ENCODE data around the gene TYMP. TPM values are rescaled to one million over a fixed set of nuclear protein-coding genes. Genes with fewer than 3 reads are reported as not detected.

TYMP gene
- total and polyA plus RNA-seq, 2 of the 8 experiments (the other 6 are each of a cell fraction or from before 2014, with no cell fraction given) = 0.43 to 0.48 TPM

DNA sequence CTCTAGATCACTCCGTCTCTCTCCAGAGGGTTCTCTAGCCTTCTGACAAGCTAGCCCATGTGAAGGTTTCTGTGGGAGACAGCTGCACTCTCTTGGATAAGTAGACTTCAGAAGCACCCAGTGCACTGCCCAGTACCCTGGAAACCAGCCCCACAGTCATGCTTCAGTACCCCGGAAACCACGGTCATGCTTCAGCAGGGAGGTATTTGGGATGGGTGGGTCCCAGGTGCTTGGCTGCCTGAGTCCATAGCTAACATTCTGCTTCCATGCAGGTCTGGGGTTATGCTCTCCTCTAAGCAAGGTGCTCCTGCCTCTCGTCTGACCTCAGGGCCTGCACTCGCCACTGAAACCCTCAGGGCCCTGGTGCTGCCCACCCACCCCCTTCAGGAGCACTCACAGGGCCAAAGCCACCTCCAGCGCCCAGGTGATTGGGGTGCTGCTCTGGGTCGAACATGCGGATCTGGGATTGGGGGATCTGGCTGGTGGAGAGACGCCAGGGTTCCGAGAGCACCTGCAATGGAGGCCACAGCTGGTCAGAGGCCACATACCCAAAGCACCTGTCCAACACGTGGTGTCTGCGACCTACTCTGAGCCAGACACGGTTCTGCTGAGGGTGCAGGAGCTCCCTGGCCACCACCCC, 40.2 kb upstream of the TYMP start:
- WGBS, 2 experiments (ENCODE audit: extremely low coverage in 1 of 2, insufficient coverage in 1 of 2, insufficient read length in 1 of 2, insufficient replicate concordance in 2 of 2, low coverage in 1 of 2, low lambda C conversion rate in 2 of 2, missing lambda C conversion rate in 1 of 2) = 87% methylated on average over 12 of the region's 13 CpGs; no CpG with 5 or more reads in 1 of the 2 experiments
- POLR2A ChIA-PET (ENCODE audit: partially characterized antibody) = interaction anchor here (0.6 to 2.5 kb wide), 3 partner anchors 9 to 83 kb away, joined by 3 to 8 read pairs (median 3); partner anchors contain the start of gene CPT1B
- Histone ChIP-seq H3K4me1 (replicated peaks in 1 of 4; ENCODE audit: control insufficient read depth in 3 of 4, insufficient read depth in 4 of 4, low read length in 3 of 4) (no peaks in the 10 kb centered on the region), H3K18ac (ENCODE audit: extremely low read depth, low read length) (no peak overlapping the region), H3K36me3 (ENCODE audit: control insufficient read depth in 2 of 4, insufficient read depth in 4 of 4, low read length in 3 of 4) (peaks cover 12 to 38% (median 29%) of the 10 kb centered on the region in 4 experiments; a peak in 7 of 8 replicates), H3K9ac (replicated peaks in 1 of 4; ENCODE audit: extremely low read depth in 1 of 4, low read depth in 3 of 4, low read length in 3 of 4) (no peak overlapping the region), H3K79me1 (ENCODE audit: low read depth, low read length) (no peaks in the 10 kb centered on the region), H3K27me3 (replicated peaks in 1 of 4; ENCODE audit: control insufficient read depth in 3 of 4, extremely low read depth in 1 of 4, insufficient read depth in 3 of 4, low read length in 3 of 4) (no peaks in the 10 kb centered on the region), H3K27ac (ENCODE audit: low read depth, low read length) (no peak overlapping the region), H2BK120ac (replicated peaks; ENCODE audit: low read depth, low read length) (no peak overlapping the region), H3K79me2 (ENCODE audit: control insufficient read depth in 1 of 2, insufficient read depth in 2 of 2, low read length in 2 of 2) (no peaks in the 10 kb centered on the region), H3K4me3 (ENCODE audit: extremely low read depth in 1 of 4, insufficient read depth in 2 of 4, low read depth in 3 of 4, low read length in 4 of 4) (no peak overlapping the region), H2BK12ac (ENCODE audit: low read depth, low read length) (no peak overlapping the region), H2BK15ac (ENCODE audit: low read length) (no peak overlapping the region), H2AK5ac (ENCODE audit: low read depth, low read length) (no peak overlapping the region), H4K8ac (ENCODE audit: extremely low read depth, insufficient read depth, low read length) (no peak overlapping the region), H3K14ac (ENCODE audit: insufficient read length) (no peak overlapping the region), H3K56ac (replicated peaks; ENCODE audit: insufficient read length, low read depth, low read length) (no peak overlapping the region), H2BK20ac (ENCODE audit: low read length) (no peak overlapping the region), H3K9me3 (ENCODE audit: insufficient read depth in 2 of 2, low read depth in 1 of 2, low read length in 1 of 2) (no peaks in the 10 kb centered on the region), H3K4ac (replicated peaks; ENCODE audit: insufficient read length, low read depth, low read length) (no peak overlapping the region), H2BK5ac (ENCODE audit: low read depth, low read length) (no peak overlapping the region), H3K23me2 (ENCODE audit: low read depth, low read length) (no peaks in the 10 kb centered on the region), H4K20me1 (replicated peaks in 1 of 2; ENCODE audit: control insufficient read depth in 1 of 2, insufficient read depth in 2 of 2, low read length in 2 of 2) (peaks cover 4 to 19% of the 10 kb centered on the region in 2 experiments), H3K4me2 (ENCODE audit: insufficient read depth in 1 of 2, low read depth in 2 of 2, low read length in 2 of 2) (no peak overlapping the region), H4K5ac (ENCODE audit: insufficient read length, low read depth, low read length) (no peak overlapping the region), H2AFZ (ENCODE audit: low read length) (no peak overlapping the region), H4K91ac (replicated peaks; ENCODE audit: insufficient read length, low read length) (no peak overlapping the region), H3K23ac (ENCODE audit: insufficient read length) (no peak overlapping the region)
- TF ChIP-seq CEBPB (IDR thresholded peaks at IDR 0.05; ENCODE audit: low read depth, low read length) = no peak
- TF ChIP-seq SIRT6 (IDR thresholded peaks at IDR 0.05; ENCODE audit: low read length) = no peak
- no peak for TF ChIP-seq SIX5 (IDR thresholded peaks at IDR 0.05; ENCODE audit: low read depth, low read length)
- no peak for TF ChIP-seq BCL11A (IDR thresholded peaks at IDR 0.05; ENCODE audit: low read depth in 2 of 2, low read length in 2 of 2)
- no peak for TF ChIP-seq RAD21 (IDR thresholded peaks at IDR 0.05 in 1 of 2, conservative IDR thresholded peaks at IDR 0.05 in 1 of 2; ENCODE audit: low read depth in 2 of 2, low read length in 2 of 2)
- TF ChIP-seq ZNF274 (IDR thresholded peaks at IDR 0.05; ENCODE audit: borderline replicate concordance, extremely low read depth, low read length) = no peak
- no peak for TF ChIP-seq YY1 (IDR thresholded peaks at IDR 0.05; ENCODE audit: low read depth, low read length)
- no peak for TF ChIP-seq RFX5 (IDR thresholded peaks at IDR 0.05; ENCODE audit: borderline replicate concordance, low read depth, low read length)
- TF ChIP-seq CTBP2 (IDR thresholded peaks at IDR 0.05; ENCODE audit: borderline replicate concordance, insufficient read depth, insufficient read length, low read length) = no peak
- no peak for TF ChIP-seq TAF7 (optimal IDR thresholded peaks at IDR 0.05; ENCODE audit: borderline replicate concordance, low read depth, low read length)
- TF ChIP-seq, protein P1, sequence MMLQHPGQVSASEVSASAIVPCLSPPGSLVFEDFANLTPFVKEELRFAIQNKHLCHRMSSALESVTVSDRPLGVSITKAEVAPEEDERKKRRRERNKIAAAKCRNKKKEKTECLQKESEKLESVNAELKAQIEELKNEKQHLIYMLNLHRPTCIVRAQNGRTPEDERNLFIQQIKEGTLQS (IDR thresholded peaks at IDR 0.05; ENCODE audit: insufficient read depth, low read depth, low read length) = no peak
- CTCF ChIA-PET (ENCODE audit: partially characterized antibody) = interaction anchor here (0.6 to 2.3 kb wide), 3 partner anchors 126 to 161 kb away, joined by 3 to 7 read pairs (median 4); no protein-coding TSS in a partner anchor
- DNase-seq (ENCODE audit: low read depth in 1 of 2, low spot score in 2 of 2) = no peak
- FAIRE-seq = no peak
